NCI-H460 (cell line): Measurements from ENCODE around the gene CMYA5. TPM values are rescaled to one million over a fixed set of nuclear protein-coding genes. Genes with fewer than 3 reads are reported as not detected.
"Not testable (repeated sequence)": the region's sequence is repeated elsewhere in the genome, so short reads cannot be mapped to it uniquely, and the experiment has no call there.

Experiments used
- DNase-seq: peaks from one replicate; pipeline ENCODE4 v3.0.0-alpha.2; 2016; ENCODE audit warnings: low read depth; ENCODE audit errors: extremely low read depth
- total RNA-seq: library from RNA; depleted of rRNA; stranded (reverse); fragments of >200 nt; shearing (Covaris generic); gene quantifications from 2 replicates; pipeline ENCODE4 v1.2.3, GENCODE V29; 2014

CMYA5 gene
- total RNA-seq, 1 experiment from 2014 or later = 0.42 TPM

GRCh38 chr5:79746642-79747569, 57.3 kb downstream of the CMYA5 start:
- no peak for DNase-seq

DNA sequence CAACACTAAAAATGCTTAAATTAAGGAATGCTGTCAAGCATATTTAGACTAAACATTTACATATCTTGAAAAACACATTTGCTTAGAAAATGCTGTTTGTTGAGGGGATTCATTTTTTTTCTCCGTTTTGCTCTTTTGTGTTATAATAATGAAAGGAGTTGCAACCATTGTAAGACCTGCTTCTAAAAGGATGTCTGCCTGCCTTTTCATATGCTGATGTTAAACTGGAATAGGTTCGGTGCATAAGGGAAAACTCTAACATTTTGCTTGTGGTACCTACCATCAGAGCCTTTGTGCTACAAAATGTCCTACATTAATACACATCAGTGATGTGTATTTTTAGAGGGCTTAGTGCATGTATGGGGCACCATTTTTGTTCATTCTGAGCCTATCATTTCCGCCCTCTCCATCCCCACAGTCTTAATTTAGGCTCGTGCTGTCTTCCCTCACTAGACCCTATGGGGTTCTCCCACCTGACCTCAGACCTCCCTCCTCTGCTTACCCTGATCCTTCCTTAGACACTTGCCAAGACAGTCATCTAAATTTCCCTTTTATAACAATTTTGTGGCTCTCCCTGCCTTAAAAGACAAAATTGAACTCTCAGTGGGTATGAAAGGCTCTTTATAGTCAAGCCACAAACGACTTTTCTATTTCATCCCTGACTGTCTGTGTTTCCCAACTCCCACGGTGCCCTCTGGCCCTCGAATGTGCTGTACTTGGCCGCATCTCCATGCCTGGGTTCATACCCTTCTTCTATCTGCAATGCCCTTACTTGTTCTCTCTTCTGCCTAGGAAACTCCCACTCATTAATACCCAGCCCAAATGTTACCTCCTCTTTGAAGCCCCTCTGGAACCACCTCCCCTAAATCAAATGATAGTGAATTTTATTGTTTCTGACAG, 61.2 kb downstream of the CMYA5 start:
- no peak for DNase-seq

DNA sequence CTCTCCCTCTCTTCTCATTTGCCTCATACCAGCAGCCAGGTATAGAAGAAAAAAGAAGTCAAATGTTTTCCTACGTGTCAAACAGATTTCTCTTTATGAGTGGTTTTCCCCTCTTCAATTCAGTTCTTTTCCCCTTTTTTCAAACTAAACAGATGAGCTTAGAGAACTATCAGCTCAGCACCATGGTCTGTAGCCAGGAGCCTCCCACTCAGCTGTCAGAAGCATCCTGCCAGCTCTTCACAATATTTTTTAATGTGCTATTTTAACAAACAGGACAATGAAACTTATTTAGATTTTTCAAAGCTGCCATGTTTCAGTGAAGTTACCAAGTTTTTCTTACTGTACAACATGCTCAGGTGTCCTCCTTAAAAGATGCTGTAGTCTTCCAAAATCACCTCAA, 63.5 kb downstream of the CMYA5 start:
- no peak for DNase-seq

GRCh38 chr5:79753877-79754645, 64.4 kb downstream of the CMYA5 start:
- no peak for DNase-seq

DNA sequence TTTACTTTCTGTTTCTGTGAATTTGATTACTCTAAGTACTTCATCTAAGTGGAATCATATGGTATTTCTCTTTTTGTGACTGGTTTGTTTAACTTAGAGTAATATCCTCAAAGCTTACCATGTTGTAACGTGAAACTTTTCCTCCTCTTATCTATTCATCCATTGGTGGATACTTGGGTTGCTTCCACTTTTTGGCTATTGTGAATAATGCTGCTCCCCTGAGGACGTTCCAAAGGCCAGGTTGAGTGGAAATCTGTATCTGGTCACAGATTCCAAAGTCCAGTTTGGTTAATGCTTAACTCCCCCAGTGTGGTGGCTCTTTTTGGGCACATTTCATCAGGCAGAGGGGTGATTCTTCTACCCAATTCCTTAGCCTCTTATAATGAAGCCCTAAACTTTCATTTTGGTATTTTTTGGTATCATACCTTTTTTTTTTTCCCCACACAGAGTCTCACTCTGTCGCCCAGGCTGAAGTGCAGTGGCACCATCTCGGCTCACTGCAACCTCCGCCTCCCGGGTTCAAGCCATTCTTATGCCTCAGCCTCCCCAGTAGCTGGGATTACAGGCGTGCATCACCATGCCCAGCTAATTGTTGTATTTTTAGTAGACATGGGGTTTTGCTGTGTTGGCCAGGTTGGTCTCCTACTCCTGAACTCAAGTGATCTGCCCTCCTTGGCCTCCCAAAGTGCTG, 65.4 kb downstream of the CMYA5 start:
- DNase-seq = no peak

- DNase-seq = no peak
Observed at GRCh38 chr5:79756076-79756475, 66.4 kb downstream of the CMYA5 start.

GRCh38 chr5:79759436-79759835, 69.8 kb downstream of the CMYA5 start:
- no peak for DNase-seq

- DNase-seq = no peak
Observed at GRCh38 chr5:79759848-79760247, 70.2 kb downstream of the CMYA5 start.

GRCh38 chr5:79762929-79763328, 73.3 kb downstream of the CMYA5 start:
- DNase-seq = no peak

DNA sequence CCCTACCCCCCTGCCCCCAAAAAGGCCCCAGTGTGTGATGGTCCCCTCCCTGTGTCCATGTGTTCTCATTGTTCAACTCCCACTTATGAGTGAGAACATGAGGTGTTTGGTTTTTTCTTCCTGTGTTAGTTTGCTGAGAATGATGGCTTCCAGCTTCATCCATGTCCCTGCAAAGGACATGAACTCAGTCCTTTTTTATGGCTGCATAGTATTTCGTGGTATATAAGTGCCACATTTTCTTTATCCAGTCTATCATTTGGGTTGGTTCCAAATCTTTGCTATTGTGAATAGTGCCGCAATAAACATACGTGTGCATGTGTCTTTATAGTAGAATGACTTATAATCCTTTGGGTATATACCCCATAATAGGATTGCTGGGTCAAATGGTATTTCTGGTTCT, 74.5 kb downstream of the CMYA5 start:
- not testable (repeated sequence) for DNase-seq

DNA sequence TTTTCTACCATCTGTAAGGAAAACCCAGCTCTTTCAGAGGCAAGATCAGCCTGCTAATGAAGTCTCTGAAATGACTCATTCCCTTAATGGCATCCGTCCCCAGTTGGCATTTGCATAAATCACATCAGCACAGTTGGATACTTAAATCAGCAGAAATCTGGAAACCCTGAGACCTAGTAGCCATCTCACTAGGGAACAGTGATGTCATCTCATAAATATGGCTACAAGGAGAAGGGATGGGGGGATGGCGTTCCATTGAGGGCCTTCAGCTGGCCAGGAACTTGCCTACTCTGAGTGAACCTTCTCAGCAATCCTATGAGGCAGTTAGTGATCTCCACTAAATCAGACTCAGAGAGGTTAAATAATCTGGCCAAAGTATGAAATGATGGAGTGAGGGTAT, 81.8 kb downstream of the CMYA5 start:
- no peak for DNase-seq

DNA sequence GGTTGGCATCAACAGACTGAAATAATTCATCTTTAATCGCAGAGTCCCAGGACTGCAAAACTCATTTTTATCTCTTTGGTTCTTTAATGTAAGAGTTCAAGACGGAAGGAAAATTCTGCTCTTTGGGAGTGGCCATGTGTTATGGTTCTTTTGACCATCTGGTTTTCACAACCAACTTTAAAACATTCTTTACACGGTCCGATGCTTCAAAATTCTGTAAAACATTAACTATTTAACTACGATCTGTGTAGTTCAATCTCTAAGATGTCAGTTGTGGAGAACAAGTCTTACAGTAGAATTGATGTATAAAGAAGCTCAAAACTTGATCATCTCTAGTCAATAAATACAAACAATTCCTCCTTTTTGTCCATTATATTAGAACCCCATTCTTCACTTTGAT, 83.0 kb downstream of the CMYA5 start:
- DNase-seq = no peak

DNA sequence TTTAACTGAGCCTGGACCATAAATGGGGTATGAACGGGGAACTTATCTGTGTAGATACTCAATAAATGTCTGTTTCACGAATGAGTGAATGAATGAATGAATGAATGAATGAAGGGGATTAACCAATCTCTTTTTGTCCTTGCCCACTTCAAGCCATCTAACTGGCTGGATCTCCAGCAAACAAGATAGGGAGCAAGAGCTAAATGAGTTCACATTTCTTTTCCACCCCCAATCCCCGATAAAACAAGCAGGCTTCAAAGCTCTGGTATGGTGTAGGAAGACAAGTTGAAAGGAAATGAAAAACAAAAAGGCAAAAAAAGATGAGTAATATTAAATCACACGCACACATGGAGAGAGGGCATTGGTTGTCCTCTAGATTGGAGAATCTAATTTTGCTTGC, 84.0 kb downstream of the CMYA5 start:
- DNase-seq = no peak

DNA sequence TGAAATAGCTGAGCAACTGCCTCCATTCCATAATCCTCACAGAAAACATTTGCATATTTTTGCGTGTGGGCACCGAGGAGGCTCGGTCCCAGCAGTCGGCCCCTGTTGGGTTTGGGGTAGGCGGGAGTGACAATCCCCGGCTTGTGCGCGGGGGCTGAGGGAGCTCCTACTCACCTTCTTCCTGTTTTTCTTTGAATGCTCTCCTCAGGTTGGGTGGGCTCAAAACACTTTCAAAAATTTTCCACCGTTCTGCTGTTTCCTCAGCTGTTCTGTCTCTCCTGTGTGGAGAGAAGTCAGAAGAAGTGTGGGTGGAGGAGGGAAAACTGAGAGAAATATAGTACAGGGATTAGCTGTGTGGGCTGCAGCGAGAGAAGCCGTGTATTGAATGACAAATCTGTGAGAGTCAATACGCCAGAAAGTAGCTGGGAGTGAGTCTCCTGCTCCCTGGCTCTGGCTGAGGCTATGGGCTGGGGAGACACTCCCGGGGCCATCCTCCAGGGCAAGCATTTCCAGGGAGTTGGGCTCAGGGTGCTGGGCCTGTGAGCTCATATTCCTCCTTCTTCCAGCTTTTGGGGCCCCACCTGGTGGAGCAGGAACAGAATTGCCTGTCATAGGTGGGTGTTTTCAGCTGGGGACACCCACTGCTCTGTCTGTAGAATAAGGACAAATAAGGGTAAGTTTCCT, 84.7 kb downstream of the CMYA5 start:
- DNase-seq = peak; percentile 24

- no peak for DNase-seq
Observed at GRCh38 chr5:79774855-79775237, 85.2 kb downstream of the CMYA5 start.

DNA sequence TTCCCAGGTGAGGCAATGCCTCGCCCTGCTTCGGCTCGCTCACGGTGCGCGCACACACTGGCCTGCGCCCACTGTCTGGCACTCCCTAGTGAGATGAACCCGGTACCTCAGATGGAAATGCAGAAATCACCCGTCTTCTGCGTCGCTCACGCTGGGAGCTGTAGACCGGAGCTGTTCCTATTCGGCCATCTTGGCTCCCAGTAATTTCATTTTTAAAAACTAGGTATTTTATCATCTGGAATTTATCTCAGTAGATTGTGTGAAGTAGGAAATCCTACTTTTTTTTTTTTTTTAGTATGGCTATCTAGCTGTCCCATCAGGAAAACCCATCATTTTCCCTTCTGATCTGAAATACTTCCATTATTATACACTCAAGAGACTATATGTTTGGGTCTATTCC, 95.1 kb downstream of the CMYA5 start:
- not testable (repeated sequence) for DNase-seq

- no peak for DNase-seq
Observed at GRCh38 chr5:79785983-79786382, 96.3 kb downstream of the CMYA5 start.

DNA sequence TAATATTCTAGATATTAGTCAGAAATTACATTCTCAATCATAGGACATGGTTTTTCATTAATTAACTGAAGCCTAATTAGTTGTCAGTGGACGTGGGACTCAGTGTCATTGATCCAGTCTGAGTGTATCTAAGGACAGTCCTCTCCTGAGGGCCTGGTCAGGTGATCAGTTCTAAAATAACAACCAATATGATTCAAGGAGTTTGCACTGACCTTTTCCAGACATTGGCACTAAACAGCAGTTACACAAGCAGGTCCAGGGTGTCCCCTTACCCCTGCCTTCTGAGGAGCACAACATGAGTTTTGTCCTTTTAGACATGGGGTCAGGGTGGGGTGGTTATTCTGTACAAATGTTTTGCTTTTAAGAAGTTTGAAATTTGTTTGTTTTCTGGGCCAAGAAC, 97.8 kb downstream of the CMYA5 start:
- DNase-seq = no peak

- DNase-seq = no peak
Observed at GRCh38 chr5:79791843-79792242, 102.2 kb downstream of the CMYA5 start.

- DNase-seq = no peak
Observed at GRCh38 chr5:79792463-79792862, 102.8 kb downstream of the CMYA5 start.
